Neural progenitor cell (in vitro differentiated cells): Measurements from ENCODE around the gene DHRS12. TPM values are rescaled to one million over a fixed set of nuclear protein-coding genes. Genes with fewer than 3 reads are reported as not detected.

Experiments
- DNase-seq: peaks from one replicate; pipeline ENCODE4 v3.0.0-alpha.2; 2016; ENCODE audit warnings: low spot score
- H2AFZ ChIP-seq: fragments of 200-600 bp; sonication (generic); replicated peaks from 2 replicates; pipeline ENCODE4 v1.6.1; 2016; ENCODE audit warnings: antibody characterized with exemption
- H3F3A ChIP-seq: fragments of 200-600 bp; sonication (generic); 2 replicates; pipeline ENCODE4 v1.6.1; 2016; ENCODE audit warnings: antibody characterized with exemption, low read depth
- H3K27ac ChIP-seq: fragments of 200-600 bp; sonication (generic); 2 replicates; pipeline ENCODE4 v1.5.1; 2016; ENCODE audit warnings: mild to moderate bottlenecking
- H3K27me3 ChIP-seq: fragments of 200-600 bp; sonication (generic); 2 replicates; pipeline ENCODE4 v1.6.1; 2016; ENCODE audit warnings: mild to moderate bottlenecking, moderate library complexity
- H3K36me3 ChIP-seq: fragments of 200-600 bp; sonication (generic); 2 replicates; pipeline ENCODE4 v1.5.1; 2016
- H3K4me1 ChIP-seq: fragments of 200-600 bp; sonication (generic); 2 replicates; pipeline ENCODE4 v1.6.1; 2016; ENCODE audit warnings: mixed run types
- H3K4me2 ChIP-seq: fragments of 200-600 bp; sonication (generic); 2 replicates; pipeline ENCODE4 v1.6.1; 2016
- H3K4me3 ChIP-seq: fragments of 200-600 bp; sonication (generic); 2 replicates; pipeline ENCODE4 v1.5.1; 2016
- H3K79me2 ChIP-seq: fragments of 200-600 bp; sonication (generic); 2 replicates; pipeline ENCODE4 v1.6.1; 2016; ENCODE audit warnings: low read depth
- H3K9ac ChIP-seq: fragments of 200-600 bp; sonication (generic); 2 replicates; pipeline ENCODE4 v1.6.1; 2016
- H3K9me3 ChIP-seq: fragments of 200-600 bp; sonication (generic); 2 replicates; pipeline ENCODE4 v1.5.1; 2016; ENCODE audit warnings: low read depth
- H4K20me1 ChIP-seq: fragments of 200-600 bp; sonication (generic); 2 replicates; pipeline ENCODE4 v1.6.1; 2016; ENCODE audit warnings: low read depth
- H3K27ac Mint-ChIP-seq: 3 replicates; pipeline ENCODE4 v1.8.0; 2021; ENCODE audit warnings: mixed read lengths
- H3K27me3 Mint-ChIP-seq: 2 replicates; pipeline ENCODE4 v1.8.0; 2022; ENCODE audit warnings: low read depth, mild to moderate bottlenecking, inconsistent platforms, moderate library complexity, mixed read lengths; ENCODE audit not compliant: insufficient read depth
- H3K36me3 Mint-ChIP-seq: 3 replicates; pipeline ENCODE4 v1.8.0; 2021; ENCODE audit warnings: mixed read lengths
- H3K4me1 Mint-ChIP-seq: 3 replicates; pipeline ENCODE4 v1.8.0; 2021; ENCODE audit warnings: mixed read lengths
- H3K4me3 Mint-ChIP-seq: 3 replicates; pipeline ENCODE4 v1.8.0; 2021; ENCODE audit warnings: mild to moderate bottlenecking, moderate library complexity, mixed read lengths
- H3K9me3 Mint-ChIP-seq: 3 replicates; pipeline ENCODE4 v1.8.0; 2020; ENCODE audit warnings: mixed read lengths
- EZH2 ChIP-seq: fragments of 200-600 bp; sonication (generic); IDR thresholded peaks from 2 replicates; pipeline ENCODE4 v1.6.1; 2017; ENCODE audit warnings: antibody characterized with exemption, mild to moderate bottlenecking, moderate library complexity
- EZH2phosphoT487 ChIP-seq: fragments of 200-600 bp; sonication (generic); IDR thresholded peaks from 2 replicates; pipeline ENCODE4 v1.6.1; 2017; ENCODE audit warnings: antibody characterized with exemption
- total RNA-seq: library from RNA; depleted of rRNA; stranded (reverse); fragments of >200 nt; gene quantifications from 2 replicates; pipeline ENCODE4 v1.2.3, GENCODE V29; 2015; ENCODE audit warnings: low replicate concordance
- TF ChIP-seq, protein P1 (sequence below): fragments of 200-600 bp; sonication (generic); IDR thresholded peaks from 2 replicates; pipeline ENCODE4 v1.5.1; 2017; ENCODE audit warnings: antibody characterized with exemption, mild to moderate bottlenecking

DHRS12 gene
- total RNA-seq, 1 donor from 2014 or later = 5.2 TPM

DNA sequence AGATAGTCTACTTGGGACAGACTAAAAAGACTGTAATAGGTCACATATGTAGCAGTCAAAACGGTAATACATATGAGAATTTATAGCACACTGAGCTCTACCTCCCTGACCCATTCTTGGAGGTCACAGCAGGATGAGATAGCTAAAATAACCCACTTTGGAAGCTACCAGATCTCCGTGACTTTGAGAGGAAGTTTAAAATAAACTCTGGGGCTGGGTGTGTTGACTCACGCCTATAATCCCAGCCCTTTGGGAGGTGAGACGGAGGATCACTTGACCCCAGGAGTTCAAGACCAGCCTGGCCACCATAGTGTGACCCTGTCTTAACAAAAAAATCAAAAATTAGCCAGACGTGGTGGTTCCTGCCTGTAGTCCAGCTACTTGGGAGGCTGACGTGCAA is 45.3 kb downstream of the DHRS12 start:
- TF ChIP-seq EZH2 = no peak
- no peak for TF ChIP-seq EZH2phosphoT487
- TF ChIP-seq, protein P1, sequence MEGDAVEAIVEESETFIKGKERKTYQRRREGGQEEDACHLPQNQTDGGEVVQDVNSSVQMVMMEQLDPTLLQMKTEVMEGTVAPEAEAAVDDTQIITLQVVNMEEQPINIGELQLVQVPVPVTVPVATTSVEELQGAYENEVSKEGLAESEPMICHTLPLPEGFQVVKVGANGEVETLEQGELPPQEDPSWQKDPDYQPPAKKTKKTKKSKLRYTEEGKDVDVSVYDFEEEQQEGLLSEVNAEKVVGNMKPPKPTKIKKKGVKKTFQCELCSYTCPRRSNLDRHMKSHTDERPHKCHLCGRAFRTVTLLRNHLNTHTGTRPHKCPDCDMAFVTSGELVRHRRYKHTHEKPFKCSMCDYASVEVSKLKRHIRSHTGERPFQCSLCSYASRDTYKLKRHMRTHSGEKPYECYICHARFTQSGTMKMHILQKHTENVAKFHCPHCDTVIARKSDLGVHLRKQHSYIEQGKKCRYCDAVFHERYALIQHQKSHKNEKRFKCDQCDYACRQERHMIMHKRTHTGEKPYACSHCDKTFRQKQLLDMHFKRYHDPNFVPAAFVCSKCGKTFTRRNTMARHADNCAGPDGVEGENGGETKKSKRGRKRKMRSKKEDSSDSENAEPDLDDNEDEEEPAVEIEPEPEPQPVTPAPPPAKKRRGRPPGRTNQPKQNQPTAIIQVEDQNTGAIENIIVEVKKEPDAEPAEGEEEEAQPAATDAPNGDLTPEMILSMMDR = no peak
- Histone ChIP-seq H3K4me2 (no peak overlapping the region), H3K4me1 (no peaks in the 10 kb centered on the region), H3K79me2 (no peaks in the 10 kb centered on the region), H3K9ac (no peak overlapping the region), H3K4me3 (no peak overlapping the region), H3K27ac (no peak overlapping the region), H3K27me3 (no peaks in the 10 kb centered on the region), H2AFZ (no peak overlapping the region), H3F3A (no peaks in the 10 kb centered on the region), H3K9me3 (no peaks in the 10 kb centered on the region), H4K20me1 (no peaks in the 10 kb centered on the region), H3K36me3 (no peaks in the 10 kb centered on the region)
- no peak for DNase-seq
- Mint-ChIP-seq H3K4me3 (no peak overlapping the region), H3K27me3 (peaks cover 4% of the 10 kb centered on the region), H3K27ac (no peak overlapping the region), H3K9me3 (no peaks in the 10 kb centered on the region), H3K36me3 (peaks cover 36% of the 10 kb centered on the region), H3K4me1 (no peaks in the 10 kb centered on the region)

DNA sequence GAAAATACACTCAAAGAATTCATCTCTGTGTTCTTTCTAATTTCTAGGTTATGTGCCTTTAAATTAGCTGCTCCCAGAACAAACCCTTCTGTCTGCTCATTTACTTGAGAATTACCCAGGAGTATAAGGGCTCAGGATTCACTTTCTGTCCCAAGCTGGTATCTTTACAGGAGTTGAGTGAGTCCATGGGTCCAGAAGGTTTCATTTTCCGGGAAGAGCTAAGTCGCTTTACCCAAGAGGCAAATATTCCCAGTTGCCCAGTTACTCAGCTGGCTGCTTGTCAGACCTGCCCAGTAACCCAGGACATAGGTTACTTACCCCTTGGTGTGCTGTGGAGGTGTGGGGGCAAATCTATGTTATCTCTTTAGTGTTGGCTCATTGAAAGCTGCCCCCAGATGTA is 47.3 kb downstream of the DHRS12 start:
- Histone ChIP-seq H3K9me3 (no peaks in the 10 kb centered on the region), H3K4me2 (no peak overlapping the region), H3K4me3 (no peak overlapping the region), H2AFZ (no peak overlapping the region), H3K4me1 (no peaks in the 10 kb centered on the region), H3K79me2 (no peaks in the 10 kb centered on the region), H3K9ac (no peak overlapping the region), H3K27ac (no peak overlapping the region), H4K20me1 (no peaks in the 10 kb centered on the region), H3F3A (no peaks in the 10 kb centered on the region), H3K27me3 (no peaks in the 10 kb centered on the region), H3K36me3 (no peaks in the 10 kb centered on the region)
- peaks cover 4% of the 10 kb centered on the region for H3K4me1 Mint-ChIP-seq
- no peaks in the 10 kb centered on the region for H3K9me3 Mint-ChIP-seq
- DNase-seq = no peak
- no peak overlapping the region for H3K27ac Mint-ChIP-seq
- peaks cover 46% of the 10 kb centered on the region for H3K36me3 Mint-ChIP-seq
- no peak overlapping the region for H3K4me3 Mint-ChIP-seq
- H3K27me3 Mint-ChIP-seq = peaks cover 4% of the 10 kb centered on the region
- no peak for TF ChIP-seq EZH2
- TF ChIP-seq, protein P1 = no peak
- TF ChIP-seq EZH2phosphoT487 = no peak

DNA sequence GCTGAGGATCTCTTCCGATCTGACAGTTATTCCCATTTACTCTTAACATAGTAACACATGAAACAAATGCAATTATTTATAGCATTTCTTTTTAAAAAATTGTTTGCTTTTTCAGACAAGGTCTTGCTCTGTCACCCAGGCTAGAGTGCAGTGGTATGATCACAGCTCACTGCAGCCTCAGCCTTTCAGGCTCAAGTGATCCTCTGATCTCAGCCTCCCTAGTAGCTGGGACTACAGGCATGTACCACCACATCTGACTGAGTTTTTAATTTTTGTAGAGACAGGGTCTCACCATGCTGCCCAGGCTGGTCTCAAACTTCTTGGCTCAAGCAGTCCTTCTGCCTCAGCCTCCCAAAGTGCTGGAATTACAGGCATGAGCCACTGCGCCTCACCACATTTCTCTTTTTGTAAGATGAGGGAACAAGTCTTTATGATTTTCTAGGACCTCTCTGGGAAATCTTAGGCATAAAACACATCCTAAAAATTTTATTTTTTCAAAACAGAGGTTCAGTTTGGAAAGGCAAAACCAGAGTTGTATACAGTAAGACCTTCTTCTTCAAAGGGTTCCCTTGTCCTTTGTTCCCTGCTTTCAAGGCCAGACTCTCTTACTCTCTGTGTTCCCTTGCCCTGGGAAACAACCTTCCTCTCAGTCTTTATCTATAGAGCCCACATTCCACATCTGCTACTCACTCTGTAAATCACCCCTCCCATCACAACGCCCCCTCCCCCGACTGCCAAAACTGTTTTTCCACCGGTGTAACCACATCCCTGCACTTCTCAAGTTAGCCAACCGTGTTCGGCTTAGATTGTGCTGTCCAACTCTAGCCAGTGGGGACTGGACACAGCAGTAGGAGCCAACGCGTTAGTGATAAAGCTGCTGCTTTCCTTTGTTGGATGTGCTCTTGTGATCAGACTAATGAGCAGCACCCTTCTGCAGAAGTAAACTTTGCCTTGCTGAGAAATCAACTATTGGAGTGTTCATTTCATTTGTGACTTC is 56.2 kb downstream of the DHRS12 start:
- Histone ChIP-seq H3K9ac (no peak overlapping the region), H3K9me3 (no peaks in the 10 kb centered on the region), H4K20me1 (no peaks in the 10 kb centered on the region), H3K4me1 (no peaks in the 10 kb centered on the region), H3F3A (no peaks in the 10 kb centered on the region), H3K79me2 (no peaks in the 10 kb centered on the region), H3K36me3 (no peaks in the 10 kb centered on the region), H3K27ac (no peak overlapping the region), H3K4me3 (no peak overlapping the region), H3K4me2 (no peak overlapping the region), H3K27me3 (no peaks in the 10 kb centered on the region), H2AFZ (no peak overlapping the region)
- H3K4me3 Mint-ChIP-seq = no peak overlapping the region
- TF ChIP-seq EZH2 = no peak
- TF ChIP-seq, protein P1 = no peak
- no peak for TF ChIP-seq EZH2phosphoT487
- peaks cover 15% of the 10 kb centered on the region for H3K4me1 Mint-ChIP-seq
- peaks cover 49% of the 10 kb centered on the region for H3K36me3 Mint-ChIP-seq
- H3K27ac Mint-ChIP-seq = no peak overlapping the region
- peaks cover 12% of the 10 kb centered on the region for H3K9me3 Mint-ChIP-seq
- peak; percentile 35 for DNase-seq
- peaks cover 4% of the 10 kb centered on the region for H3K27me3 Mint-ChIP-seq
